Inflammatory macrophage treated with lipopolysaccharide for 4 hours (primary cell): Measurements from ENCODE around the gene MRPL48.
"Not testable (repeated sequence)": the region's sequence is repeated elsewhere in the genome, so short reads cannot be mapped to it uniquely, and the experiment has no call there.

Experiments
- DNase-seq: peaks from one replicate; pipeline ENCODE4 v3.0.0-alpha.2; 2020

The MRPL48 gene

DNA sequence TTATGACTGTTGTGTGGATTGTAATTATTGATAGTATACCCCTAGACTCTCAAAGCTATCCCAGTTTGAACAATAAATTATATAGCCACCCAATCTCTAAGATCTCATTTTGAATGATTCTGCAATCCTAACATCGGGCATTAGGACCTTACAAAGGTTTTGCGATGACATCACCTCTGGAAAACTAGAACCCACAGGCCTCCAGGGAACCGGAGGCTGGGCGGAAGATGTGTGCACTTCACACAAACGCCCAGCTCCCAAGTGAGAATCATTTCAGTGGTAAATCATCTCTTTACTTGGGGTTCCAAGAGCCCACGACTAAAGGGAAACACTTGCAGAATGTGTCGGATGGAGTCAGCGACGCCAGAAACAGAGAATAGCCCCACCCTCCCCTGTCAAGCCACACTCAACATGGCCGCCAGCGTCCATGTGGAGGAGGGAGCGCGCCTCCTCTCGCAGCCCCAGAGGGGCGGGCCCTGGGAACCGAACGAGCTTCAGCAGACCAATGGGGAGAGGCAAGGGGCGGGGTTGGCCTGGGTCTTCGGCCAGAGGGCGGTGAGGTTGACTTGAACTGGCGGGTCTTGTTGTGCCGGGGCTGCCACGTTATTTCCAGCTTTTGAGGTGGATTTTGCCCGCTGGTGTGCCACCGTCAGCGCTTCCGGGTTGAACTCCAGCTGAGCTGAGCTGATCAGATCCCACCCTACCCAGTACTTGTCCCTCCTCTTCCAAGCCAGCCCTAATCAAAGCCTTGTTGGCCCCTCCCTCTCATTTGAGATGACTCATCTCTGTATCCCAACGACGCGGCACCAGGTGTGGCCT is 8.4 kb upstream of the MRPL48 start:
- peak; percentile 98 for DNase-seq

DNA sequence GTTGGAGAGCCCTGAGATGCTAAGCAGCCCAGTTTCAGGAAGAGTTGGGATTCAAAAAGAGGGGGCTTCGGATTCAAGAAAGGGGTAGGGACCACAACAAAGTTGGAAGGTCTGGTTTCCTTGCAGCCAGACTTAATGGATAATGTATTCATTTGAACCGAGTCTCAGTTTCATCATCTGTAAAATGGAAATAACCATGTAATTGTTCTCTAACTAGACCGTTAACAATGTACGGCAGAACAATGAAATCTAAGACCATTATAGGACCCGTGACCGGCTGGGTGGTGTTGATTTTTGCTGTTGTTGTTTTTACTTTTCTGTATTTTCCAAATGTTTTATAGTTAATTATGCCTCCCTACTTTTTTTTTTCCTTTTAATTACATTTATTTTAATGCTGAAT is 6.4 kb upstream of the MRPL48 start:
- no peak for DNase-seq

DNA sequence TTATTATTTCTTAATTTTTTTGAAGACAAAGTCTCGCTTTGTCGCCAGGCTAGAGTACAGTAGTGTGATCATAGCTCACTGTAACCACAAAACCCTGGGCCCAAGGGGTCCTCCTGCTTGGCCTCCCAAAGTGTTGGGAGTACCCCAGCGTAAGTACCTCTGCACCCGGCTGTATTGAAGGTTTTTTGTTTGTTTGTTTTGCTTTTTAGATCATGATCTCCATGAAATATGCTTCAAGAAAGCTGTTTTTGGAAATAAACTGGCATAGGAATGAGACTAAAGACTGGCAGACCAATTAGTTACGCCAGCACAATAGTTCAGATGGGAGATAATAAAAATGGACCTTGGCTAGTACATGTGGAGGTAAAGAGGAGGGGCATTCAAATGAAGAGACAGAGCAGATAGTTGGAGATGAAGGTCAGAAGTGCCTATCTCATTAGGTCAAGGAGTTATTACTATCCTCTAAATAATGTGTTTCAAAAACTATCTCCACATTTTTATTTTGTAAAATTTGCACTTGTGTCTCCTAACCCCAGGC is 4.1 kb upstream of the MRPL48 start:
- DNase-seq = no peak

DNA sequence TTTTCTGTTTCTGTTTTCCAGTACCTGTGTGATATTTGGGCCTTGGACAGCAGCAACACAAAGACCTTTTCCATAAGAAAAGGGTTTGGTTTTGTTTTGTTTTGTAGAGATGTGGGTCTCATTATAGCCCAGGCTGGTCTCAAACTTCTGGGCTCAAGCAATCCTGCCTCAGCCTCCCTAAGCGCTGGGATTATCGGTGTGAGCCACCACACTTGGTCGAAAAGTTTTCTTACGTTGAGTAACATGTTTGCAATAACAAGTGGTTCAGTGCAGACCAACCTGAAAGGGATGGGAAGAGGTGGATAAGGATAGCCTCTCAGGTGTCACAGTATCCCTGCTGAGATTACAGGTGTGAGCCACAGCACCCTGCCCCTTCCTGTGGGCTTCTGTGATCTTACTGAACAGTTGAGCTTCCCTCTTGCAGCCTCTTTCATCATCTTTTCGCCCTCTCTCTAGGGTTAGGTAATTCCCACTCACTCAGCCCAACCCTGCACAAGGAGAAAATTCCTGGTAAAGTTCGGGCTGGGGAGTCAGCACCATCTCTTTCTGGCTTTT is 3.5 kb upstream of the MRPL48 start:
- no peak for DNase-seq

DNA sequence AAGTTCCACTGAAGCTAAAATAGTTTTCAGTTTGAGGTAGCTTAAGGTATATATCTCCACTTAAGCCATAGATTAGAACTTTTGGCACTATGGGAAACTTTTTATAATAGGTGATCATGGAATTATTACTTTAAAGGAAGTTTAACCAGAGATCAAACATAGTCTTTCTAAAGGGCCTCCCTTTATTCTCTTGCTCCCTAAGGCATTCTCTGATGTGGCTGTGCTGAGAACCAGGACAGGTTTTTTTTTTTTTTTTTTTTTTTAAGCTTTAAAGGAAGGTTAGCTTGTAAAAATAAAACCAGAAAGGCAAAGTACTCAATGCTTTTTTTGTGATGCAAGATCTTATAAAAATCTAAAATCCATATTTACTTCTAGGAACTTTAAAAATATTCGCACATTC is 2.9 kb upstream of the MRPL48 start:
- DNase-seq = no peak

DNA sequence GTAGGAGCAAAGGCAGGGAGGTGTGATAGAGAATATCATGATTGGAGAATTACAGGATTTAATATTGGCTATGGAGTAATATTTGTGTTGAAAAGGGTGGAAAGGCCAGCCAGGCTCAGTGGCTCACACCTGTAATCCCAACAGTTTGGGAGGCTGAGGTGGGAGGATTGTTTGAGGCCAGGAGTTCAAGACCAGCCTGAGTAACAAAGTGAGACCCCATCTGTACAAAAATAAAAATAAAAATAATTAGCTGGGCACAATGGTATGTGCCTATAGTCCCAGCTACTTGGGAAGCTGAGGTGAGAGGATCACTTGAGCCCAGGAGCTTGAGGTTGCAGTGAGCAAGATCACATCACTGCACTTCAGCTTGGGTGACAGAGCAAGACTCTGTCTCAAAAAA is 2.2 kb upstream of the MRPL48 start:
- DNase-seq = not testable (repeated sequence)

DNA sequence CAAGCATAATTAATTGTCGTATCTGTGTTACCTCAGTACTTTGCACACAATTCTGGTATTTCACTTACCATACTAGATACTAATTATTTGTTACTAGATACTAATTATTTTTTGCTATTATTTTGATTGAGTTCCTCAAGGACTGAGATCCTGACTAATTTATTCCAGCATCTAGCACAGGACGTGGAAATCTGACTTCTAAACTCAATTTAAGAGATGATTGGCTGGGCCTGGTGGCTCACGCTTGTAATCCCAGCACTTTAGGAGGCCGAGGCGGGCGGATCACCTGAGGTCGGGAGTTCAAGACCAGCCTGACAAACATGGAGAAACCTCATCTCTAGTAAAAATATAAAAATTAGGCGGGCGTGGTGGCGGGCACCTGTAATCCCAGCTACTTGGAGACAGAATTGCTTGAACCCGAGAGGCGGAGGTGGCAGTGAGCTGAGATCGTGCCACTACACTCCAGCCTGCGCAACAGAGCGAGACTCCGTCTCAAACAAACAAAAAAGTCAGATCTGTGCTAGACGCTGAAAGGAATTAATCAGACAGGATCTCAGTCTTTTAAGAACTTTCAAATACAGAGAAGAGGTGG is 527 bp upstream of the MRPL48 start:
- no peak for DNase-seq

DNA sequence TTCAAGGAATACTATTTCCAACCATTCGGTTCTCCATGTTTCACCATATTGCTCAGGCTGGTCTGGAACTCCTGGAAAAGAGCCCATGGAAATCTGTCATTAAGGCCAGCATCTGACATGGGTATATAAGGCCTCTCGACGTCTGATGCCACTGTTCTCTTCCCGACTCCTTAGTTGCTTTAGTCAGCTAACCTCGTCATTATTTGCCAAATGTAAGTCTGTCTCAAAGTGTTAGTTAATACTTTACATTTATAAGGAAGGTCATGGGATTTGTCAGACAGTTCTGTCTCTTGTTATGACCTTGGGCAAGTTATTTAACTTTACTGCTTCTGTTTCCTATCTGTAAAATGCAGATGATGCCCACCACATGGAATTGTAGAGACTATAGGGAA is 1.6 kb downstream of the MRPL48 start:
- no peak for DNase-seq

DNA sequence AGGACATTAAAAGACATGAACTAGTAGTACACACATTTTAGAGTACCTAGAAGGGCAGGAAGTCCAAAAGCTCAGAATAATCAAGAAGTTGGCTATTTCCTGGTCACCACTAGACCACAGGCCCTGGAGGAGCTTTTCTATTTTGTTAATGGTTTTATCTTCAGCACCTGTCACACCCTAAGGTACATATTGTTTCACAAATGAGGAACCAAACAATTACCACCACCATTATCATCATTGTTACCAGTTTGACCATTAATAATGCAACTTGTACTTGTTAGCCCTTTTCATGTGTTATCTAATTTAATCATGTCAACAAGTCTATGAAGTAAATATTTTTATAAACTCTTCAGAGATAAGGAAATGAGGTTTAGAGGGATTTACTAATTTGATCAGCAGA is 4.9 kb downstream of the MRPL48 start:
- no peak for DNase-seq

DNA sequence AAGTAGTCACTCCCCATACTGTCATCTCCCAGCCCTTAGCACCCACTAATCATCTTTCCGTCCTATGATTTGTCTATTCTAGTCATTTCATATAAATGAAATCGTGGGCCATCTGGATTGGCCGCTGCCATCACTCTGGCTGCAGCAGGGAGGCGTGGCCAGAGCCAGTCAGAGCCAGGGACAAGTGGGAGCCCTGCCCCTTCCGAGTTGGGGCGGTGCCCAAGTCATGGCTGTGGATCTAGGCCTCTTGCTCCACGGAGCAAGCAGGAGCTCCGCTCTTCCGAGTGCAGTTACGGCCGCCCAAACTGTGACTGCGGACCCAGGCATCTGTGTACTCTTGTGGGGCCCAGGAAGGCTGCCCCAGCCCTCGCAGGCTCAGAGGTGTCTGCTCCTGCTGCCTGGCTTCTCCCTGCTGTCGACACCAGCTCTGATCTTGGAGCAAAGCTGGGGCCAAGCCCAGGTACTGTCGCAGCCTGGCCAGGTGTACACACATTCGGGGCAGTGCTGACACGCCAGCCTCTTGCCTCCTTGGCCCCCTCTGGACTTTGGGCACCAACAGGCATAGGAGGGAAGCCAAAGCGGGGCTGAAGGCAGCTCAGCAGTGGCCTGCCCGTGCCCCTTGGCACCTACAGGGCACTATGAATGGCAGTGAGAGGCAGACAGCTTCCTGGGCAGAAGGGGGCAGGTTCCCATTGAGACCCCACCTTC is 8.4 kb downstream of the MRPL48 start:
- no peak for DNase-seq

DNA sequence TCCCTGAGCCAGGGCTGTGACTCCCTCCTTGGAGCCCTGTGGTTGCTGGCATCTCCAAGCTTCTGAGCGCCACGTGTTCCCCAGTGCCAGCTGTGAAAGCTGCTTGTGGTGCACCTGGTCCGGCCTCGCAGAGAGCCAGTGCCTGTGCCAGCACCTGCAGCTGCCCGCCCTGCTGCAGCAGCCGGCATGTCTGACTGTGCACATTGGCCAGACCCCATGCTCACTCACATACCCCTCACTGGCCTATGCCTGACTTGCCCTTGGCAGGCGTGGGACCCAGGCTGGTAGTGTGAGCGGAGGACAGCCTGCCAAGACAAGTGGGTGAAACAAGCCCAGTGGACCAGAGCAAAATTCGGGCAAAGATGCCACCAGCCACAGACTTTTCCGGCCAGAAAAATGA is 9.8 kb downstream of the MRPL48 start:
- DNase-seq = no peak

DNA sequence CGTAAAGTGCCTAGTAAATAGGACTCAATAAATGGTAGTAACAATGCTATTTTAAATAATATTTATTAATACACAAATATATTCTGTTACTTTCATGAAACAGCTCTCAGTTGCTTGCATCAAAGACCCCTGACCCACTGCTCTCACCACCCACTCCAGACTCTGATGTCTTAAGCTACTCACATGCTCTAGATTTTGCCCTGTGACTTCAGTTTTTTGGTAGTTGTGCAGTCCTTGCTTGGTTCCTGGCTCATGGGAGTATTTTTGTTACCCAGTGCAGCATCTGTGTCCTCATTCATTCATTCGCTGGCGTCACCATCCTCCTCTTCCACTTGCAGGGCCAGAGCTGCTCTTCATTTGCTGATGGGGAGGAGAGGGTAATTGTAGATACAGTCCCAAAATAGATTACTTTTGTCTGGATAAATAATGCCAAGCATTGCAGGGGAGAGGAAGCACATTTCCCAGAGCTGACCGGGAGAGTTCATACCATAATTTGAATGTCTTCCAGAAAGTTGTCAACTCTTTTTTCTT is 12.7 kb downstream of the MRPL48 start:
- no peak for DNase-seq

DNA sequence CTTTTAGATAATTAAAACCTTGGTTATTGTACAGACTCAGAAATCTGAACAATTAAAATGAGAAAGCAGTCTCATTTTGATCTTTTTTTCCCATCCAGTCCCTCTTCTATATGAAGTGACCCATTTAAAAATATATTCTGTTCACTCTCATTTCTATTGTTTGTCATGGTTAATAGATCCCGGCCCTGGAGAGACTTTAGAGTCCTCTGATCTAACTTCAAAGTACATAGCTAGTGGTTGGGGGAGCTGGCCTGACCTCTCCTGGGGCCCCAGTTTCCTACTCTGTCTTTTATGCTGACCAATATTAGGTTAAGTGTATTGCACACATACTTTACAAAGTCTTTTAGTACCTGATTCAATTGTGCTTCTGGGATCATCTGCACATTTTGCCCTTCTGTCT is 13.5 kb downstream of the MRPL48 start:
- DNase-seq = no peak

DNA sequence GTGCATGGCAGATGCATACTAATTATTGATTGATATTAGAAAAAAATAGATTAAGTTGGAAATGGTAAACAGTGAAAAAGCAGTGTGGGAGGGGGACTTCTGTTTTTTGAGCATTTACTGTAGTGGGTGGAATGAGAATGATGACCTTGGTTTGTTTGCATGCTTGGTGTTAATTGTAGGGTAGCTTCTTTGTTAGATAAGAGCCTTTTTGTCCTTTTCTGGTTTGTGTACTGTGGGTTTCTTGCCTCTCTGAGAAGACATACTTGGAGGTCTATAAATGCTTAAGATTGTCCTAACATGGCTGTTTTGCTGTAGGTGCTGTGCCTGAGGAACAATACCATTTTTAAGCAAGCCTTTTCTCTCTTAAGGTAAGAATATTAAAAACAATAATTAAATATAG is 17.0 kb downstream of the MRPL48 start:
- no peak for DNase-seq

DNA sequence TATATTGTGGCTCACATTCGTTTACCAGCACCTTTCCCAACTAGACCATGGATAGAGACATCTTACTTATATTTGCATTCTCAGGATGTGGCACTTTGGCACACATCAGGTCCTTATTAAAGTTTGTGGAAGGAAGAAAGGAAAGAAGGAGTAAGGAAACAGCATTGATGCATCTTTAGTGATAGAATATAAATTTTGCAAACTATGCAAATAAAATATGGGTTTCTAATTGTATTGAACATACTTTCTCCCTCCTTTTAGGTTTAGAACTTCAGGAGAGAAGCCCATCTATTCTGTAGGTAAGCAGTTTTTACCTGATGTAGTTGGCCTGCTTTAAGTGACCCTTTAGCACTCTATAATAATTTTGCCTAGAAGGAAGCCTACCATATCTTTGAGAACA is 20.4 kb downstream of the MRPL48 start:
- DNase-seq = no peak

DNA sequence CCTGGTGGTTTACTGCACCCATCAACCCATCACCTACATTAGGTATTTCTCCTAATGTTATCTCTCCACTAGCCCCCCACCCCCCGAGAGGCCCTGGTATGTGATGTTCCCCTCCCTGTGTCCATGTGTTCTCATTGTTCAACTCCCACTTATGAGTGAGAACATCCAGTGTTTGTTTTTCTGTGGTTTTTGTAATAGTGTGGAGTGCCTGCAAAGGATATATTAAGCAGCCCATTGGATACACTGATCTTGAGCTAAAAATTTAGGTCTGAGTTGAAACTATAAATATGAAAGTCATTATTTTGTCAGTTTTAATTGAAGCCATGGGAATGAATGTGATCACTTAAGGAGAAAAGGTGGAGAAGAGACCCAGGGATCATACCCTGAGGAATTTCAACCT is 23.0 kb downstream of the MRPL48 start:
- DNase-seq = no peak

DNA sequence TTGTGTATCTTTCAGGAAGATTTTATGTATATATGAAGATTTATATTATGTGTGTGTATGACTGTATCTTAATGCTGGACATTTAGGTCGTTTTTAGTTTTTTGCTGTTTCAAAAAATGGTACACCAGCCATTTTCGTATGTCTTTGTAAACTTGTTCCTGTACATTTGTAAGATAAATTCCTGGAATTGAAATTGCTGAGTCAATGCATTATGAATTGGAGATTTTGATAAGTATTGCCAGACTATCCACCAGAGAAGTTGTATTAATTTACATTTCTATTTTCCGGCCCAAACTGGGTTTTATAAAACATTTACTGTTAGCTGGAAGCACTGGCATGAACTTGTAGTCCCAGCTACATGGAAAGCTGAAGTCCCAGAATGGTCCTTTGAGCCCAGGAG is 24.6 kb downstream of the MRPL48 start:
- DNase-seq = no peak

DNA sequence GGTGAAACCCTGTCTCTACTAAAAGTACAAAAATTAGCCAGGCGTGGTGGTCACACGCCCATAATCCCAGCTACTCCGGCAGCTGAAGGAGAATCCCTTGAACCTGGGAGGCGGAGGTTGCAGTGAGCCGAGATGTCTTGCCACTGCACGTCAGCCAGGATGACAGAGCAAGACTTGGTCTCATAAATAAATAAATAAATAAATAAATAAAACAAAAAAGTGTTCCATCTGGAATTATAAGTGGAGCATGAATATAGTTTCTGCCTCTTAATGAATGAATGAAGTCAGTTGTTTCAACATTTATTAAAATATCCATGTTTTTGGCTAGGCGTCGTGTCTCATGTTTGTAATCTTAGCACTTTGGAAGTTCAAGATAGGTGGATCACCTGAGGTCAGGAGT is 27.1 kb downstream of the MRPL48 start:
- DNase-seq = no peak

DNA sequence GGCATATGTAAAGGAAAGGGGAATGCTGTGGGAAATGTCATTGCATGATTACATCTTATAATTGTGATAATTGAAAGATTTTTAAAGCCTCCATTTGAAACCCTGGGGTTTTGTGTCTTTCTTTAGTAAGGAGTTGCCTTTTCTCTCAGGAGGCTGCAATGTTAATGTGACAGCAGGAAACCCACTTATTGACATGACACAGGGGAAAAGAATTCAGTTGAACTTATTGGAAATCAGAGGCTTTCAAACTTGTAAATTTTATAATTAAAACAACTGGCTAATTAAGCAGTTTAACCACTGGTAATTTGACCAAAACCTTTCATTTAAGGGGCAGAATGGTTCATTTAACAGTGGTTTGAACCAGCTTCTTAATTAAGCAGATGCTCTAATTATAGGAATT is 31.2 kb downstream of the MRPL48 start:
- DNase-seq = no peak

DNA sequence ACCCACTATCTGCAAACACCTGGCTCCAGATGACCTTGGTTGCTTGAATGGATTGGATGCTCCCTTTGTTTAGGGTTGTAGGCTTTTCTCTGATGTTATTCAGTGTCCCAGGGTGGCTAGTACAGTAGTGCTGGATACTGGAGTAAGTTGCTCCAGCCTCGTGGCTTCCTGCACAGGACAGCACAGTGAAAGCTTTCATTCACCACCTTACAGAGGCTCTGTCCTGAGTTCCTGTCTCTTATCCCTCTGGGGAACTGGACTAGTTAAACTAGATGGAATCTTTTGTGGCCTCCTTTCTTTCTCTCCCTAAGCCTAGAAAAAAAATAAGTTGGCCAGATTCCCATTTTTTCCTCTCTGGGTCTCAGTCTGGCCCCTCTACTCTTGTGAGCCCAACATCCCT is 42.6 kb downstream of the MRPL48 start:
- no peak for DNase-seq

DNA sequence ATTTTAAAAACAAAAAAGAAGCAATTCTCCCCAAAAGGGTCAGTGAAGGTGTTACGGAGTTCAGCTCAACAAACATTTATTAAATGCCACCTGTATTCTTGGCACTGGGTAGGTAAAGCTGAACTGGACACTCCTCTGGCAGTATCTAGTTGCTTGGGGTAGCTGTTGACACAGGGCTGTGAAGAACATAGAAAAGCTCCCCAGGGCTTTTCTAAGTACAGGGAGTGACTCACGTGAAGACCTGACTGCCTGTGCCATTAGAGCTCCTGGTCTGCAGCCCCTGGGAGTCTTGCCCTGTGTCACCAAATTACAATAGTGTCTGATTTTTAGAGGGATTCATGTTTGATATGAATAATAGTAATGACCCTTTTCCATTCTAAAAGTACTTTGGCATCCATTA is 45.4 kb downstream of the MRPL48 start:
- no peak for DNase-seq

DNA sequence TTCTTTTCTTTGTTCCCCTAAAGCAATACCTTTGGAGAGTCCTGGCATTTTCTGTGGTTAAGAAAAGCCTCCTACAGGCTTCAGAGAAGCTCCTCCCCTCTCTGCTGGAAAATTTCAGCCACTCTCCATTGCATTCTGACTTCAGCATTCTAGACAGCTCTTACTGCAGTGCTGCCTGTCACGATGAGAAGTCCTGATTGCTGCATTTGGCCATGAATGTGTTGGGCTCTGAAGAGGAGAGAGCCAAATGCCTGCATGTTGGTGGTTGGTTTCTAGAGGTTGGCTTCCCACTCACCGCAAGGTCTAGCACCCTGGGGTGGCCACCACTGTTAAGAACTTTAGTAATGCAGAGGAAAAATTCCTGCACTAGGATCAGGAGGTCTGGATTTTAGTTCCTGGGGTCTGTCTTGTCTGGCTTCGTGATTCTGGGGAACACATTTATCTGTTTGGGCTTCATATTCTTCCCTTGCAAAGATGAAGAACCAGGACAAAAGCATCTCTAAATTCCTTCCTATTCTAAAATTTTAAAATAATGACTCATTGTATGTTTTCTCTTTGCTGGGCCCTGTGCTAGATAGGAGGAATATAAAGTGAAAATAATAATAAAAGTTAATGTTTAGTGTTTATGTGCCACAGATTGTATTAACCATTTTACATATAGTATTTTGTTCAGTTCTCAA is 50.9 kb downstream of the MRPL48 start:
- no peak for DNase-seq

DNA sequence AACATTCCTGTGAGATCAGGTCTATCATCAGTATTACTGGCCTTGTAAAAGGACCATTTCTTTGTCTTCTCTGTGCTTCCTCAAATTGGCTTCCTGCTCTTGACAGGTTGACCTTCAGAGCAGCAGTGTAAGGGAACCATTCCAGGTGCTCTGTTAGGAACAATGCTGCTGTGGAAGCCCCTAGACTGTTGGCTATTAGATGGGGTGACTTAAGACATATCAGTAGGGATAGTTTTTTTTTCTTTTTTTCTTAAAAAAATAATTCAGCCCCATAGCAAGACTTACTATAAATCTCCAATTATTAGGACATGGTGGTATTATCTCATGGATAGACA is 51.4 kb downstream of the MRPL48 start:
- no peak for DNase-seq
